Measurements from ENCODE around the gene CDH12. TPM values are rescaled to one million over a fixed set of nuclear protein-coding genes. Genes with fewer than 3 reads are reported as not detected.

Gene CDH12
- total RNA-seq, 1 experiment from 2014 or later, result not detected

DNA sequence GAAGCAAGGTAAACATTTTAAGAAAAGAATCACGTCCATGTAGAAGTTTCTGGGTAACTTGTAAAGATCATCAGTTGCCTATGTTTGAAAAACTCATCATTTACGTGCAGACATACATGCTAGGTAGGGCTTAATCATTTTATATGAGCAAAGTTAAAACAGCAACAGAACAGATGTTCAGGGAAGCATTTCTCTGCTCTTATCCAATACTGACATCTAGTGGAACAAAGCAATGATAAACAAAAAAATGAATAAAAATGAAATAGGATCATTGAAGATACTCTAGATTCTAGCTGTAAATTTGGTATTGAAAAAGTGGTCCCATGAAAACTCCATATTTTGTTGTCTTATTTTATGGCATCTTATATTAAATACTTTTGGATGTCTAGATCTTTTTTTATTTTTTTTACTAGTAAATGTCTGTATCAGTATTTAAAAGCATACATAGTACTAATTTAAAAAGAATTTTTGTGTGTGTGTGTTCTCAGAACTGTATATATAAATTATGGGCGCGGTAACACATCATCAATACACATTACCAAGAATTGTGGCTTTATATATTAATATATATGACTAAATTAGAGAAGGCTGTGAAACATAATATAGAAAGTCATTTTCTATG lies 1050.2 kb downstream of the CDH12 start:
- no peaks in the 10 kb centered on the region for H4K20me1 ChIP-seq (ENCODE audit: control insufficient read depth, insufficient read depth, insufficient read length)
- peaks cover 0 to 6% of the 10 kb centered on the region in 2 experiments; a peak in 3 of 4 replicates for H3K4me1 Mint-ChIP-seq
- no peaks in the 10 kb centered on the region for H3K4me1 ChIP-seq (ENCODE audit: insufficient read depth, low read length)
- H3K4me3 Mint-ChIP-seq, result no peak overlapping the region
- H3K23ac ChIP-seq (ENCODE audit: insufficient read length, low read depth, low read length), result no peak overlapping the region
- H3T11ph ChIP-seq (ENCODE audit: low read length), result no peak overlapping the region
- H3K27ac Mint-ChIP-seq, result peak overlapping the region in 2 of 3 experiments; percentile 40 to 64; a peak in 2 of 7 replicates
- no peaks in the 10 kb centered on the region for H3K9me3 ChIP-seq (ENCODE audit: control insufficient read depth, low read depth, low read length)
- H2BK5ac ChIP-seq (ENCODE audit: insufficient read length, low read length), result no peak overlapping the region
- no peak overlapping the region for H3K4ac ChIP-seq (ENCODE audit: low read depth, low read length)
- H3K36me3 Mint-ChIP-seq (ENCODE audit: insufficient read depth in 1 of 3, low read depth in 3 of 3), result no peaks in the 10 kb centered on the region
- no peaks in the 10 kb centered on the region for H3K79me2 ChIP-seq (ENCODE audit: insufficient read depth, low read length)
- no peak overlapping the region for H3K18ac ChIP-seq (ENCODE audit: insufficient read length, low read depth, low read length)
- TF ChIP-seq, protein P1, sequence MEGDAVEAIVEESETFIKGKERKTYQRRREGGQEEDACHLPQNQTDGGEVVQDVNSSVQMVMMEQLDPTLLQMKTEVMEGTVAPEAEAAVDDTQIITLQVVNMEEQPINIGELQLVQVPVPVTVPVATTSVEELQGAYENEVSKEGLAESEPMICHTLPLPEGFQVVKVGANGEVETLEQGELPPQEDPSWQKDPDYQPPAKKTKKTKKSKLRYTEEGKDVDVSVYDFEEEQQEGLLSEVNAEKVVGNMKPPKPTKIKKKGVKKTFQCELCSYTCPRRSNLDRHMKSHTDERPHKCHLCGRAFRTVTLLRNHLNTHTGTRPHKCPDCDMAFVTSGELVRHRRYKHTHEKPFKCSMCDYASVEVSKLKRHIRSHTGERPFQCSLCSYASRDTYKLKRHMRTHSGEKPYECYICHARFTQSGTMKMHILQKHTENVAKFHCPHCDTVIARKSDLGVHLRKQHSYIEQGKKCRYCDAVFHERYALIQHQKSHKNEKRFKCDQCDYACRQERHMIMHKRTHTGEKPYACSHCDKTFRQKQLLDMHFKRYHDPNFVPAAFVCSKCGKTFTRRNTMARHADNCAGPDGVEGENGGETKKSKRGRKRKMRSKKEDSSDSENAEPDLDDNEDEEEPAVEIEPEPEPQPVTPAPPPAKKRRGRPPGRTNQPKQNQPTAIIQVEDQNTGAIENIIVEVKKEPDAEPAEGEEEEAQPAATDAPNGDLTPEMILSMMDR (conservative IDR thresholded peaks at IDR 0.05), result peak; percentile 86
- no peak overlapping the region for H4K8ac ChIP-seq (replicated peaks; ENCODE audit: insufficient read length, low read depth, low read length)
- no peaks in the 10 kb centered on the region for H3K27me3 Mint-ChIP-seq (ENCODE audit: low read depth)
- no peaks in the 10 kb centered on the region for H3K27me3 ChIP-seq (ENCODE audit: insufficient read depth, low read length)
- no peak overlapping the region for H3K56ac ChIP-seq (ENCODE audit: insufficient read length, low read depth, low read length)
- no CpG with 5 or more reads among the region's 4 CpGs for WGBS (ENCODE audit: extremely low coverage, insufficient read length, low lambda C conversion rate)
- H4K91ac ChIP-seq (ENCODE audit: insufficient read length, low read depth, low read length), result no peak overlapping the region
- H3K27ac ChIP-seq (ENCODE audit: insufficient read length, low read depth, low read length), result no peak overlapping the region
- no peak overlapping the region for H2BK20ac ChIP-seq (ENCODE audit: low read depth, low read length, poor library complexity, severe bottlenecking)
- no peaks in the 10 kb centered on the region for H3K23me2 ChIP-seq (ENCODE audit: insufficient read length, low read depth, low read length, poor library complexity, severe bottlenecking)
- H3K9me3 Mint-ChIP-seq, result no peaks in the 10 kb centered on the region; a peak in 1 of 5 replicates
- DNase-seq, result no peak
- H2BK120ac ChIP-seq (ENCODE audit: low read depth, low read length, poor library complexity, severe bottlenecking), result no peak overlapping the region
- peak overlapping the region; percentile 40 for H2AFZ ChIP-seq (ENCODE audit: low read length)
- no peak overlapping the region for H2BK15ac ChIP-seq (ENCODE audit: low read depth, low read length)
- H2BK12ac ChIP-seq (ENCODE audit: insufficient read length, low read depth, low read length), result no peak overlapping the region
- H4K5ac ChIP-seq (ENCODE audit: insufficient read length, low read depth, low read length), result no peak overlapping the region
- H3K4me2 ChIP-seq (ENCODE audit: insufficient read depth, insufficient read length, low read length), result no peak overlapping the region
- H2AK5ac ChIP-seq (ENCODE audit: insufficient read length, low read length), result no peak overlapping the region
- no peaks in the 10 kb centered on the region for H3K79me1 ChIP-seq (ENCODE audit: insufficient read depth, low read depth, low read length, poor library complexity, severe bottlenecking)
- no peak overlapping the region for H3K14ac ChIP-seq (ENCODE audit: insufficient read depth, low read length)
- H3K9ac ChIP-seq (ENCODE audit: extremely low read depth, insufficient read length, low read length), result no peak overlapping the region
